WTC11 (cell line): ENCODE measurements around the gene CAMK2D.

Experiments used
- ESRRA ChIP-seq: sonication (generic); formaldehyde crosslinking; IDR thresholded peaks from 2 replicates; pipeline ENCODE4 v1.8.1; 2022; ENCODE audit warnings: mild to moderate bottlenecking, missing genetic modification reagents, borderline replicate concordance
- ETV6 ChIP-seq: sonication (generic); formaldehyde crosslinking; IDR thresholded peaks from 2 replicates; pipeline ENCODE4 v1.8.1; 2022; ENCODE audit warnings: mild to moderate bottlenecking, missing genetic modification reagents
- JUN ChIP-seq: sonication (generic); formaldehyde crosslinking; IDR thresholded peaks from 2 replicates; pipeline ENCODE4 v1.8.0; 2023; ENCODE audit warnings: mild to moderate bottlenecking, missing genetic modification reagents
- RELA ChIP-seq: sonication (generic); formaldehyde crosslinking; IDR thresholded peaks from 2 replicates; pipeline ENCODE4 v1.8.1; 2022; ENCODE audit warnings: missing genetic modification reagents, mild to moderate bottlenecking, borderline replicate concordance
- RORB ChIP-seq: fragments of 250-450 bp; sonication (Bioruptor Pico); IDR thresholded peaks from 2 replicates; pipeline ENCODE4 v1.9.0; 2021; ENCODE audit warnings: mild to moderate bottlenecking
- TEAD1 ChIP-seq: sonication (generic); formaldehyde crosslinking; IDR thresholded peaks from 2 replicates; pipeline ENCODE4 v1.8.0; 2022; ENCODE audit warnings: mild to moderate bottlenecking, missing genetic modification reagents
- TP53 ChIP-seq: sonication (generic); formaldehyde crosslinking; IDR thresholded peaks from 2 replicates; pipeline ENCODE4 v1.8.1; 2023; ENCODE audit warnings: mild to moderate bottlenecking, missing genetic modification reagents
- TF ChIP-seq, protein P1 (sequence below): fragments of 200-600 bp; IDR thresholded peaks from 2 replicates; pipeline ENCODE4 v1.8.0; 2022; ENCODE audit warnings: antibody characterized with exemption

DNA sequence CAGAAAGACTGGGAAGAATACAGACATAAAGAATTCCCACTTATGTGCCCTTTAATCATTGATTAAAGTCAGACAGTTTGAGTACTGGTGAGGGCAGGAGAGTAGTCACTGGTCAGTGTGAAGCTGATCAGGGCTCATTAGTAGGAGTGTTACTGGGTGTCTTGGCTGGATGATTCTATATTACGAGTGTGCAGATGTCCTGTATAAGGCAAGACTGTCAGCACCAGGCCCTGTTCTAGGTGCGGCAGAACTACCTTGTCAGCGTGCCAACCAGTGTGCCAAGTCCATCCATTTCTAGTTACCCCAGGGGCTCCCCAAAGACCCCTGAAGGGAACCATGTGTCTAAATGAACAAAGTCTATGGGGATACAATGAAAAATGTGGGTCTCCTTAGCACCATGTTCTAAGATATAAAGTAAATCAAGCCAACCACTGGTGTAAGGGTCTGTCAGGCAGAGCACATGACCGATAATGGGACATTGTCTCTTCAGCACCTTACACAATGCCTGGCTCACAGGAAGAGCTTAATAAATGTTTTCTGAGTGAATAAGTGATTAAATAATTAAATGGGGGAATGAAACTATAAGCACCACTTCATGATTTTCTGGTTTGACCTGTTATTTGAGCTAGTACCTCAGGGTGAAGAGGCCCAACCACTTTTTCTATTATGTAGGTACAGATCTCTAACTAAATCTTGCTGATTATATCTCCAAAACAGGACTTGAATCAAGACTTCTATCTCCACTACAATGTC is 205.0 kb downstream of the CAMK2D start:
- TF ChIP-seq, protein P1, sequence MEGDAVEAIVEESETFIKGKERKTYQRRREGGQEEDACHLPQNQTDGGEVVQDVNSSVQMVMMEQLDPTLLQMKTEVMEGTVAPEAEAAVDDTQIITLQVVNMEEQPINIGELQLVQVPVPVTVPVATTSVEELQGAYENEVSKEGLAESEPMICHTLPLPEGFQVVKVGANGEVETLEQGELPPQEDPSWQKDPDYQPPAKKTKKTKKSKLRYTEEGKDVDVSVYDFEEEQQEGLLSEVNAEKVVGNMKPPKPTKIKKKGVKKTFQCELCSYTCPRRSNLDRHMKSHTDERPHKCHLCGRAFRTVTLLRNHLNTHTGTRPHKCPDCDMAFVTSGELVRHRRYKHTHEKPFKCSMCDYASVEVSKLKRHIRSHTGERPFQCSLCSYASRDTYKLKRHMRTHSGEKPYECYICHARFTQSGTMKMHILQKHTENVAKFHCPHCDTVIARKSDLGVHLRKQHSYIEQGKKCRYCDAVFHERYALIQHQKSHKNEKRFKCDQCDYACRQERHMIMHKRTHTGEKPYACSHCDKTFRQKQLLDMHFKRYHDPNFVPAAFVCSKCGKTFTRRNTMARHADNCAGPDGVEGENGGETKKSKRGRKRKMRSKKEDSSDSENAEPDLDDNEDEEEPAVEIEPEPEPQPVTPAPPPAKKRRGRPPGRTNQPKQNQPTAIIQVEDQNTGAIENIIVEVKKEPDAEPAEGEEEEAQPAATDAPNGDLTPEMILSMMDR = no peak
- TF ChIP-seq ESRRA (CRISPR knock-in tag) (no peak), ETV6 (no peak), JUN (CRISPR knock-in tag) (no peak), RELA (CRISPR knock-in tag) (no peak), TEAD1 (CRISPR knock-in tag) (no peak), RORB (CRISPR knock-in tag) (no peak), TP53 (CRISPR knock-in tag) (no peak)
